T-helper 1 cell treated with Interleukin-12 subunit alpha and Interleukin-12 subunit beta and Interleukin-4 antibody, amounts not matched to agents 30 μg/mL and 1 μg/mL, for 36 hours (primary cell): Measurements from ENCODE around the gene HIVEP3.

Experiments
- H3K27ac Mint-ChIP-seq: one replicate; pipeline ENCODE4 v1.8.0; 2021; ENCODE audit warnings: mild to moderate bottlenecking, mixed read lengths
- H3K27me3 Mint-ChIP-seq: one replicate; pipeline ENCODE4 v1.8.0; 2021; ENCODE audit warnings: low read depth, mixed read lengths
- H3K36me3 Mint-ChIP-seq: one replicate; pipeline ENCODE4 v1.8.0; 2021; ENCODE audit warnings: low read depth, mixed read lengths
- H3K4me1 Mint-ChIP-seq: one replicate; pipeline ENCODE4 v1.8.0; 2021; ENCODE audit warnings: low read depth, mixed read lengths
- H3K4me3 Mint-ChIP-seq: one replicate; pipeline ENCODE4 v1.8.0; 2021; ENCODE audit warnings: mild to moderate bottlenecking, moderate library complexity, mixed read lengths
- H3K9me3 Mint-ChIP-seq: one replicate; pipeline ENCODE4 v1.8.0; 2021; ENCODE audit warnings: mixed read lengths

HIVEP3 gene

DNA sequence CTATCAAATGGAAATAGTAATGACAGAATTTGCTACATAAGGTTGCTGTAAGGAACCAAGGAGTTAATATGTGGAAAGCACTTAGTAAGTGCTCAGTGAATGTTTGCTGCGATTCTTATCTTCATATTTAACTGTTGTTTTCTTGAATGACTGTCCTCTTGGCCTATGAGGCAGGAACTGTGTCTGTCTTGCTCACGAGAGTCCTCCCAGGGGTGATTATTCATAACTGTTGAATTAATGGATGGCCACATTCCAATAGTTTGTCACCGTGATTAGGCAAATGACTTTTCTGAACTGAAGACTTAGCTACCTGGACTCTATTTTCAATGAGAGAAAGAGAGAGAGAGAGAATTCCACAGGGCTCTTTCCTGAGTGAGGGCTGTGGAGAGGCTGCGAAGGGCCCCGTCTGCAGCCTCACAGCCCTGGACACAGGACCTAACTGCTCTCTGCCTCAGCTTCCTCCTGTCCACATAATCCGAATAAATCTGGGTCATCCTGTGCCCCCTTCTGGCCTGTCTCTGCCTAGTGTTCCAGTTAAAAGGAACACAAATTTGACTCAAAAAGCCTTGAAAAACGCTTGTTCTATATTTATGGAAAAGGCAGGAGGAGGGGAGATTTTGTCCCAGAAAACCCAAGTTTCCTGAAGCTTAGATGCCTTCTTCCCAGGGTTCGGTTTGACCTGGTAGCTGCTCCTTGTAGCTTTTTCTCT lies 442.7 kb downstream of the HIVEP3 start:
- no peaks in the 10 kb centered on the region for H3K4me1 Mint-ChIP-seq
- H3K27ac Mint-ChIP-seq: no peak overlapping the region
- no peaks in the 10 kb centered on the region for H3K36me3 Mint-ChIP-seq
- no peak overlapping the region for H3K4me3 Mint-ChIP-seq
- no peaks in the 10 kb centered on the region for H3K9me3 Mint-ChIP-seq
- H3K27me3 Mint-ChIP-seq: peaks cover 8% of the 10 kb centered on the region

DNA sequence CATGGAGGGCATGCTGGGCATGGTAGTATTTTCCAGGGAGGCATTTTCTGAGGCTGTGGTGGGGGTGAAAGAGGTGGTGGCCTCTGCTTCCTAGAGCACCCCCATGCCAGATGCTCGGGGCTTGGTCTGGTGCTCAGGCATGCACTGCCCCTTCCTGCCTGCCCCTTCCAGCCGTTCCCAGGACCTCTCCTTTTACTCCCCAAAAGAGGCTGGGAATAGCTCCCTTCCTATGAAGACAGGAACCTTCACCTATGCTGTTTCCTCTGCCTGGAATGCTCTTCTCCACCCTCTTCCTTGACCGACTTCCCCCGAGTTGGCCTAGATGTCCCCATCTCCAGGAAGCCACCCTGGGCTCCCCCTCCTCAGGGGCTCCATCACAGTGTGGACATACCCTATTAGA lies 443.4 kb downstream of the HIVEP3 start:
- Mint-ChIP-seq H3K27ac (no peak overlapping the region), H3K4me1 (no peaks in the 10 kb centered on the region), H3K27me3 (peaks cover 8% of the 10 kb centered on the region), H3K36me3 (no peaks in the 10 kb centered on the region), H3K9me3 (no peaks in the 10 kb centered on the region), H3K4me3 (no peak overlapping the region)

DNA sequence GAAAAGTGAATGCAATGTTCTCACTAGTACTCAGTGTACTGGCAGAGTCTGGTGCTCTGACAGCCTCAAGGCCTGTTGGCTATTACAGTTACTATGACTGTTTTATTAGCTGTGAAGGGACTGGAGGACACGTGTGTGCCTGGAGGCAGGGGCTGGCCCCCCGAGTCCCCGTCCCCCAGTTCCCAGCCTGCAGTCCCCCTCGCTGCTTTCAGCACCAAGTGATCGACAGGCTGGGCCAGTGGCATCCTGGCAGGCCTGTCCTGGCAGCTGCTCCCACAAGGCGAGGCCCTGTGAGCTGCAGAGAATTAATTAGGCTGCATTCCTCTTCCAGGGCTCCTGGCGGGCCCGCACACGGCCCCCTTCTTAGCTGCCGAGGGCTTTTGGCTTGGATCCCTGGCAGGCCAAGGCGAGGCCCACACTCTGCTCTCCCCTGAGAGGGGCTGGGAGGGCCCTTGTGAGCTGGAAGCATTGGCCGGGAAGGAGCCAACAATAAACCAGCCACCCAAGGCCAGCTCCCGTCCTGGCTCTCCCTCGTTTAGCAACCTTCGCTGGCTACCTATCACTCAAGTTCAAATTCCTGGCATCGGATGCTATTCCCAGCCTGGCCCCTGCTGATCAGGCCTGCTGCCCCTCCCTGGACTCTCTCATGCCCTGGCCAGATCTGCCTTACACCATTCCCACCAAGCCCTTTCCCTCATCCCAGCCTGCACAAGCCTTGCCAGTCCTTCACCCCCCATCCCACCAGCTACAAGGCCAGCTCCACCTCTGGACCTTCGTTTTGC lies 444.0 kb downstream of the HIVEP3 start:
- Mint-ChIP-seq H3K27ac (peak overlapping the region; percentile 18), H3K9me3 (no peaks in the 10 kb centered on the region), H3K4me1 (no peaks in the 10 kb centered on the region), H3K27me3 (peaks cover 8% of the 10 kb centered on the region), H3K36me3 (no peaks in the 10 kb centered on the region), H3K4me3 (no peak overlapping the region)

DNA sequence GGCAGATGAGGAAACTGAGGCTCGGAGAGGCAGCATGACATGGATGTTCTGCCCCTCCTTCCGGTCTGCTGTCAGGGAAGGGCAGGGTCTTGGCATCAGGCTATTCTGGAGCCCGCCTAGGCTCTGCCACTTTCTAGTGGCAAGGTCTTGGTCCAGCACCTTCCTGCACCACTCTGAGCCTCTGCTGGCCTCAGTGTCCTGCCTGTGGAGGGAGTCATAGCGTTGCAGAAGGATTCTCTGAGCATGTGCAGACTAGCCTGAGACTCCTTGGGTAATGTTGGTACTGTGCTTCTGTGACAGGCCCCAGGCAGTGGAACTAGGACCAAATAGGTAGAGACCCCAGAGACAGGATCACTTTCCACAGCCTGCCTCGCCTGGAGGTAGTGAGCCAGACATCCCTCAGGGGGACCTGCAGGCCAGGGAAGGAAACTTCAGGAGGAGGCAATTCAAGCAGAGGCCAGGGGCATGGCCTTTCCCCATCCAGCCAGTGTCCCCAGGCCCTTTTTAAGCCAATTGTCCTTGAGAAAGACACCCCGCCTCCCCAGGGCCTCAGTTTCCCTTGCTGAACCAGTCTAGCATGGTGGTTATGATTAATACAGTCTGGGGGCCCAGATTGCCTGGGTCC lies 444.9 kb downstream of the HIVEP3 start:
- H3K9me3 Mint-ChIP-seq: no peaks in the 10 kb centered on the region
- H3K36me3 Mint-ChIP-seq: no peaks in the 10 kb centered on the region

DNA sequence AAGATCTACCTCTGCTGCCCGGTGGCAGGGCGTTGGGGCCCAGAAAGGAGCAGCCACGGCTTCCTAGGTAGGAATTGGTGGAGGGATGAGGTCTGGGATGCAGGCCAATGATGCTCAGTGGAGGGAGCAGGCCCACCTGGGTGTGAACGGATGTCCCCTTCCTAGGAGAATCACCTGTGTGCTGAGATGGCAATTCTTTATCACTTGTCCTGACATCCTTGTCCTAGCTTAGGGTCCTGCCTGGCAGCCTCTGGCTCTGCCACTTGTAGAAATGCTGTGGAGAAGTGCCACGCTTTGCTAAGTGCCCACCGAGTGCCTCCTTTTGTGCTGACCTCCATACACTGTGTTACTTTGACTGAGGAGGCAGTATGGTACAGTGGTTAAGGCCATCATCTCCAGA lies 447.1 kb downstream of the HIVEP3 start:
- Mint-ChIP-seq H3K27me3 (peaks cover 8% of the 10 kb centered on the region), H3K4me3 (no peak overlapping the region), H3K27ac (no peak overlapping the region), H3K4me1 (no peaks in the 10 kb centered on the region), H3K36me3 (no peaks in the 10 kb centered on the region), H3K9me3 (no peaks in the 10 kb centered on the region)

More for the DNA sequence above, 444.9 kb downstream of the HIVEP3 start:
- no peak overlapping the region for H3K27ac Mint-ChIP-seq
- H3K4me3 Mint-ChIP-seq: no peak overlapping the region
- no peaks in the 10 kb centered on the region for H3K4me1 Mint-ChIP-seq
- peaks cover 8% of the 10 kb centered on the region for H3K27me3 Mint-ChIP-seq

DNA sequence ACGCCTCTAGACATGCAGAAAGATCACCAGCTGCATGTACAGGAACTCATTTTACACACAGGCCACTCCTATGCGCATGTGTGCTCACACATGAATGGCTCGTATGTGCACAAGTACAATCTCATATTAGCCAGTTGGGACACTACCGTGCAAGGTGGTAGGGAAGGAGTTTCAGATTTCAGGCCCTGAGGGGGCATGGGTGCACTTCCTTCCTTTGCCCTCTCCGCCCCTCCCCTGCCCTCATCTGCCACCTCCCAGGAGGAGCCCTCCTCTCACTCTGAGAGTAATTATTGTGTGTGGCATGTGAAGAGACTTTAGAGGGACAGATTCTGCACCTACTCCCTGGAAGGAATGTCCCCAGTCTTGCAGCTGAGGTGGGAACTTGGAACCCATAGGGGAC lies 449.0 kb downstream of the HIVEP3 start:
- no peak overlapping the region for H3K4me3 Mint-ChIP-seq
- no peaks in the 10 kb centered on the region for H3K9me3 Mint-ChIP-seq
- no peaks in the 10 kb centered on the region for H3K4me1 Mint-ChIP-seq
- no peaks in the 10 kb centered on the region for H3K36me3 Mint-ChIP-seq
- peaks cover 4% of the 10 kb centered on the region for H3K27me3 Mint-ChIP-seq
- H3K27ac Mint-ChIP-seq: no peak overlapping the region

DNA sequence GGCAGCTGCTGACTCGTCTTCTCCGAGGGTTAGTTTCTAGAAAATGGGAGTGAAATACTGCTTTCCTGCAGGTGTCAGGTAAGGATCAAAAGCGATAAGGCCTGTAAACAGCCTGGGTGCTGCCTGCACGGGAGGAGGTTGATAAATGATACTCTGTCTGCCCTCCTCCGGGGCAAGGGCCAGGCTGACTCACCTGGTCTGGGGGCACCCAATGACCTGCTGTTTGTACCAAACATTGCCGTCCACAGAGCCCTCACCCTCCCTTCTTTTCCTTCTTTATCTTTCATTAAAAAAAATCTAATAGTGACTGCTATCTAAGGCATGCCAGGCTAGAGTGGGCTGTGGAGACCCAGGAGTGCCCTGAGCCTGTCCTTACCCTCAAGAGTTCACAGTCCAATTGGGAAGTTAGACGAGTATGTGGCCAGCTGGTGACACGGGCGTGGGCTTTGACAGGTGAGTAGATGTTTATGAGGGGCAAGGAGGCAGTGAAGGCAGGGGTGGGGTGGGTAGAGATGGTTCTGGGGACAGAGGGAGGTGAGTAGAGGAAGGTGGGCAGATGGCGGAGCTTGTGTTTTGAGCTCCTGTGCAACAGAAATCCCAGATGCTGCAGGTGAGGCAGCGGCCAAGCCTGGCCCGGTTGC lies 450.5 kb downstream of the HIVEP3 start:
- Mint-ChIP-seq H3K36me3 (no peaks in the 10 kb centered on the region), H3K27me3 (peaks cover 4% of the 10 kb centered on the region), H3K27ac (no peak overlapping the region), H3K4me1 (no peaks in the 10 kb centered on the region), H3K9me3 (no peaks in the 10 kb centered on the region), H3K4me3 (no peak overlapping the region)

DNA sequence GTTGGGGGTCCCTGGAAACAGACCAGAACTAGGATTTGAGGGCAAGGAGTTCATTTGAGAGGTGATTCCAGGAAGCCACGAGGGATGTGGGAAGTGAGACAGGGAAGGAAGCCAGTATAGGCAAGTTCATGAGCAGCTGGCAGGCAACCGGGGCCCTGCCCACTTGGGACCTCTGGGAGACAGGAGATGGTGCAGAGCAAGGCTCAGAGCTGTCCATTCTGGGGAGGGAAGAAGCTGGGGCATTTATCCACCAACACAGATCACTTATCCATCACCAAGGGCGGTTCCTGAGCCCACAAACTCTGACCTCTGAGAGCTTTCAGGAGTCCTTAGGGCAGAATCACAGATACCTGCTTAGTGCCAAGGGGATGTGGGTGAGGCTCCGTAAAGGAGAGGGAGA lies 451.0 kb downstream of the HIVEP3 start:
- H3K4me1 Mint-ChIP-seq: no peaks in the 10 kb centered on the region
- H3K9me3 Mint-ChIP-seq: no peaks in the 10 kb centered on the region
- H3K4me3 Mint-ChIP-seq: no peak overlapping the region
- H3K27me3 Mint-ChIP-seq: peaks cover 4% of the 10 kb centered on the region
- H3K27ac Mint-ChIP-seq: no peak overlapping the region
- H3K36me3 Mint-ChIP-seq: no peaks in the 10 kb centered on the region

DNA sequence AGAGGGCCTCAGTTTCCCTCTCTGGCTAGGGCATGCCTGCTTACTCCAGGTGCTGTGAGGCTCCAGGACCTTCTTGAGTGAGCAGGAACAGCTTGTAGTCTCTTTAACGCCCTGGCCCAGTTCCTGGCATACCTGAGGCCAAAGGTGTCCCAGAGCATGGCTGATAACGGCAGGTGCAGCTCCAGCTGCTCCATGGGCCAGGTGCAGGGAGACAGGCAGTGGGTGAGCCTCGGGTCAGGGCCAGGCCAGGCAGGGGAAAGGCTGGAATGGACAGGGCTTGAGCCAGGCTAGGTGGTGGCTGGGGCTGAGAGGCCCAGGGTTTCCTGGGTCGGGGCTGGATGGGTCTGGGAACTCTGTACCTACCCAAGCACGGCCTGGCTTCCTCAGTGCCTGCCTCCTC lies 452.6 kb downstream of the HIVEP3 start:
- Mint-ChIP-seq H3K4me3 (no peak overlapping the region), H3K27me3 (peaks cover 5% of the 10 kb centered on the region), H3K27ac (no peak overlapping the region), H3K9me3 (no peaks in the 10 kb centered on the region), H3K36me3 (no peaks in the 10 kb centered on the region), H3K4me1 (no peaks in the 10 kb centered on the region)

DNA sequence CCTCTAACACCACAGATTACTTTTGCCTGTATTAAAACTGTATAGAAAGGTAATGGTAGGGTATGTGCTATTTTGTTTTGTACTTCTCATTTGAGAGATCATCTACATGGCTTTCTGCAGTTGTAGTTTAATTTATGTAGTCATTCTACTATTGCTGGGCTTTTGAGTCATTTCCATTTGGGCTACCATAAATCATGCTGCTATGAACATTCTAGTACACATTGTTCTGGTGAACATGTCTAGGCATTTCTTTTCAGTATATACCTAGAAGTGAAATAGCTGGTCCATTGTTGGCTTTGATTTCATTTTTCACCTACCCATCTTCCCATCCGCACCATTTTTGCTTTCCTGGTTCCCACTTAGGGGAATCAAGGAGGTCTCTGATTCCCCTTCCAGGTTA lies 453.0 kb downstream of the HIVEP3 start:
- Mint-ChIP-seq H3K9me3 (no peaks in the 10 kb centered on the region), H3K4me1 (no peaks in the 10 kb centered on the region), H3K4me3 (no peak overlapping the region), H3K27me3 (peaks cover 5% of the 10 kb centered on the region), H3K36me3 (no peaks in the 10 kb centered on the region), H3K27ac (no peak overlapping the region)

DNA sequence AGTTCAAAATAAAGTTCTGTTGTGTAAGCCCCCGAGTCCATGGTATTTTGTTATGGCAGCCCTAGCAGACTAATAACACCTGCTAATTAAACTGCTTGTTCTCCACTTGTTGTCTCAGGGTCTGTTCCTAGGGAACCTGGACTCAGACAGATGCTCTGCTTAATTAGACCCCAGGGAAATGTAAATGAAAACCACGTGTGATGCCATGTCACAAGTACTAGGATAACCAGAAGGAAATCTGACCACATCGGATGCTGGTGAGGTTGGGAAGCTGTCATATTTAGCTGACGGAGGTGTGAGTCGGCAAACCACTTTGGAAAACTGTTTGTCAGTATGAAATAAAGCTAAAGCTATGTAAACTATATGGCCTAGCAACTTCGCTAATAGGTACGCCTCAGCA lies 453.8 kb downstream of the HIVEP3 start:
- Mint-ChIP-seq H3K27me3 (peaks cover 5% of the 10 kb centered on the region), H3K9me3 (no peaks in the 10 kb centered on the region), H3K4me1 (no peaks in the 10 kb centered on the region), H3K4me3 (no peak overlapping the region), H3K27ac (no peak overlapping the region), H3K36me3 (no peaks in the 10 kb centered on the region)

DNA sequence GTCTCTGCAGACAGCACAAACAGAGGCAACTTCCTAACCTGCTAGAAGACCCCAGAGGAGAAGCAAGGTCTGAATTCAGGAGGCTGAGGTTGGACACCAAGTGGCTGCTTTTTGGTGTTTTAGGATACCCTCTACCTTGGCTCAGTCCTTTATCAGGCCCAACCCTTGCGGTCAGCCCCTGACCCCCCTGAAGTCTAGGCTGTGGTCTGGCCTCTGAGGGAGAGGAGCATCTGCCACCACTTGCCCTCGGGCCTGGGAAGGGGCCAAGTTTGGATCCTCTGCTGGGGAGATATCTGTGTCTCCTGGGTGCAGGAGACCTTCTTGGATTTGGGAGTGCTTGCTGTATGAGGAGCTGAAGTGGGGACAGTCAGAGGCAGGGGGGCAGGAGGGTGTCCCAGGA lies 455.2 kb downstream of the HIVEP3 start:
- Mint-ChIP-seq H3K4me1 (no peaks in the 10 kb centered on the region), H3K36me3 (no peaks in the 10 kb centered on the region), H3K4me3 (no peak overlapping the region), H3K27ac (no peak overlapping the region), H3K27me3 (peaks cover 8% of the 10 kb centered on the region), H3K9me3 (no peaks in the 10 kb centered on the region)

DNA sequence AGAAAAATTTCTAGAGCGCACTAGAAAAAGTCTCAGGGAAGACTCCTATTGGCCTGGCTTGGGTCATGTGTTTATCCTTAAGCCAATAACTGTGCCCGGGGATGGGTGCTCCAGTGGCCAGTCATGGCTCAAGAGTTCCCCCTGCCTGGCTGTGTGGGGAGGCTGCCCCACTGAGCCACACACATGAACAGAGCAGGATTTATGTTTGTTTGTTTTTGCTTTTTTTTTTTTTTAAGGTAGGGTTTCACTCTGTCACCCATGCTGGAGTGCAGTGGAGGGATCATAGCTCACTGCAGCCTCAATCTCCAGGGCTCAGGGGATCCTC lies 456.1 kb downstream of the HIVEP3 start:
- Mint-ChIP-seq H3K9me3 (no peaks in the 10 kb centered on the region), H3K27ac (no peak overlapping the region), H3K4me3 (no peak overlapping the region), H3K36me3 (no peaks in the 10 kb centered on the region), H3K4me1 (no peaks in the 10 kb centered on the region), H3K27me3 (peaks cover 8% of the 10 kb centered on the region)

DNA sequence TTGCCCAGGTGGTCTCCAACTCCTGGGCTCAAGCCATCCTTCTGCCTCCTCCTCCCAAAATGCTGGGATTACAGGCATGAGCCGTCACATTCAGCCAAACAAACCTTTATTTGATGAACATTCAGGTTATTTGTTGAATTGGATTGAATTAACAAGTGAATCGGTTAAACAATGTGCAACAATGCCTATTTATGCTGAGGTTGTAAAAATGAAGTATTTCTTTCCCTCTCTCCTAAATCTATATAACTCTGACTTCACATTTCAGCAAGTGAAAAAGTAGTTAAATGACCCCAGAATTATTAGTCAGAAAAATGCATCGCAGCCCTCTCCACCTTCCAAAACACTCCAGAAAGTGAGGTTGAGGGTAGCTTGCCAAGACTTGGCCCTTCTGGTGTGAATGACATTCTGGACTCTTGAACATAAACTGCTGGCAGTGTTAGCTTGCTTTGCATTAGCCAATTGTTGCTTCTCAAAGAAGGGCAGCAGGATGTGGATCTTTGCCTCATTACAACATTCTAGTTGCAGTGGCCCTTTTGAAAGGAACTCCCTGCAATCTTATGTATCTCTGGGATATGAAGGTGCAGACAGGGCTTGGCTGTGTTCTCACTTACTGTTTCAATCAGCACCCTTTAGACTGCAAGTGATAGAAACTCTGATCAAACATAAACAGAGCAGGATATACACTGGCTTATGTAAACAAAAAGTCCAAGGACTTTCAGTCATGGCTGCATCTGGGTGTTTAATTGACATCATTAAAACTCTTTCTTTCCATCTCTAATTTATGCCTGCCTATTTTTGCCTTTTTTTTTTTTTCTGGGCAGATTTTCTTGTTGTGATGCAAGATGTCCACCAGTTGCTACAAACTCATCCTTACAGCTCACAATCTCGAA lies 456.7 kb downstream of the HIVEP3 start:
- Mint-ChIP-seq H3K9me3 (no peaks in the 10 kb centered on the region), H3K27me3 (peaks cover 8% of the 10 kb centered on the region), H3K27ac (no peak overlapping the region), H3K4me1 (no peaks in the 10 kb centered on the region), H3K36me3 (no peaks in the 10 kb centered on the region), H3K4me3 (no peak overlapping the region)
